Mononuclear cell (primary cell): Measurements from ENCODE around the gene HES5. TPM values are rescaled to one million over a fixed set of nuclear protein-coding genes. Genes with fewer than 3 reads are reported as not detected.

Source experiments
- H3K27me3 ChIP-seq: 2 replicates; pipeline ENCODE4 v1.6.0; 2011; ENCODE audit warnings: low read length, control low read depth; ENCODE audit not compliant: insufficient read depth
- H3K4me1 ChIP-seq: 2 replicates; pipeline ENCODE4 v1.5.1; 2011; ENCODE audit warnings: mild to moderate bottlenecking, low read length, control low read depth; ENCODE audit not compliant: insufficient read depth
- H3K4me3 ChIP-seq: 2 replicates; pipeline ENCODE4 v1.5.1; 2011; ENCODE audit warnings: mild to moderate bottlenecking, low read length, moderate library complexity
- H3K9me3 ChIP-seq: 2 replicates; pipeline ENCODE4 v1.5.1; 2011; ENCODE audit warnings: low read depth, mild to moderate bottlenecking, control low read depth, low read length
- total RNA-seq: library from RNA; depleted of rRNA; stranded (reverse); fragments of >200 nt; gene quantifications from one replicate; pipeline ENCODE4 v1.2.3, GENCODE V29; 2012

Gene HES5
- total RNA-seq, 1 donor: not detected

DNA sequence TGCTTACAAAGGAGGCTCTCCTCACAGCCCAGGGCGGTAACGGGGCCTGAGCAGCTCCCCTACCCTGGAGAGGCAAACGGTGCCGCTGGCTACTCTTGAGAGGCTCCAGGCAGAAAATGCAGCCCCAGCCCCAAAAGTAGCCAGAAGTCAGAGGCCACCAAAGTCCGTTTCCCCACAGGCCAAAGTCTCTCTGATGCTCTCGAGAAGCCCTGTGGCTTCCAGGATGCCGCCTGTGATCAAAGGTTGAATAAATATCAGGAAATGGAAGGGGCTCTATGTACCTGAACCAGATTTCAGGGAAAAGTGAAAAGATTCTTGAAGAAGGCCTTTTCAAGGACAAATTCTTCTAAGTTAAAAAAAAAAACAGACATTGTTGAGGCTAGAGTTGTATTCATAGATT is 7.8 kb downstream of the HES5 start:
- Histone ChIP-seq H3K9me3 (no peaks in the 10 kb centered on the region), H3K4me1 (peaks cover 31% of the 10 kb centered on the region), H3K4me3 (no peak overlapping the region), H3K27me3 (no peaks in the 10 kb centered on the region)

DNA sequence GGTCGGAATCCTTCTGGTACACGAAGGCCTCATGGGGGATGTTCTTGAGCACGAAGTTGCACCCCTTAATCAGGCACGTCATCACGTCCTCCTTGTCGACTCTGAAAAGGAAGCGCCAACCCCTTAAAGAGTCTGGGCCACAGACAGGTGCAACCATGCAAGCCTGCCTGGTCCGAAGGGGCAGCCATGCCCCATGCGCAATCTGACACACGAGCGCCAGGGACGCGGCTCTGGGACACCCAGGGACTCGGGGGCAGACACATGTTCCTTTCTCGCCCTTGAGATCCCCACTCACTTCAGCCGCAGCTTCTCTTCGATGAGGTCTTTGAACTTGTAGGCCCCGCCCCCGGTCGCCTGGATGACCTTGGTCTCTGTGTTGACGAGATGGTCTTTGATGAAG is 9.3 kb downstream of the HES5 start:
- Histone ChIP-seq H3K4me1 (peaks cover 24% of the 10 kb centered on the region), H3K27me3 (no peaks in the 10 kb centered on the region), H3K9me3 (no peaks in the 10 kb centered on the region), H3K4me3 (no peak overlapping the region)

DNA sequence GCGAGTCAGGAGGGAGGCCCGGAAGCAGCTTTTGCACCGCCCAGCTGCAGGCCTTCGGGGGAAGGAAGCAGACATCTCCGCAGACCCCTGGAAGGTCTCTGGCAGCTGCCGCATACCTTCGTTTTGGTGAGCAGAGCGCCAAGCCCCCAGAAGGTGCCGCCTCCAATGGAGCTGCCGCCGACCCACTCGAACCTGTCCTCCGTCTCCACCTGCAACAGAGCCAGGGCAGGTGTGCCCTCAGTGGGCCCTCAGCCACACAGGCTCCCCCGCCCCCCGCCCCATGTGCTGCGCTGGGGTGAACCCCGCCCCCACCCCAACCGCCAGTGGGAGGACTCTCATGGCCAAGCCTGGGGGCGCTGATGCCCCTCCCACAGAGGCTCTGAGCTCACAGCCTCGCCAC is 9.9 kb downstream of the HES5 start:
- Histone ChIP-seq H3K4me3 (no peak overlapping the region), H3K27me3 (no peaks in the 10 kb centered on the region), H3K9me3 (no peaks in the 10 kb centered on the region), H3K4me1 (peaks cover 19% of the 10 kb centered on the region)

DNA sequence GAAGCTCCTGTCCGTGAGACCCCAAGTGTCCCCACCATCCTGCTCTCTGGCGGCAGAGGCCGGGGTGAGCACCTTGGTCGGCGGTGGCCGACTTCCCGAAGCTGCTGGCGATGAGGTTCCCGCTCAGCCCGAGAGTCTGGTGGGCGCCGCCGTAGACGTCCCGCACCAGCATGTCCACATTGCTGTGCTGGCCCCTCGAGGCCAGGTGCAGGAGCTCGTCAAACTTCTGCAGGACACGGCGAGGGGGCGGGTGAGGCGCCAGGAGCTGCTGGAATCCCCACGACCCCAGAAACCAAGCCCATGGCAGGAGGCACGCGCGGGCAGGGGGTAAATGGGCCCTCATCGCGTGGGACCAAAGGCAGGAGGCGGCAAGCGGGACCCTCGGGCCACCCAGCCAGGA is 10.3 kb downstream of the HES5 start:
- H3K9me3 ChIP-seq: no peaks in the 10 kb centered on the region
- no peak overlapping the region for H3K4me3 ChIP-seq
- H3K4me1 ChIP-seq: peaks cover 14% of the 10 kb centered on the region
- H3K27me3 ChIP-seq: no peaks in the 10 kb centered on the region

DNA sequence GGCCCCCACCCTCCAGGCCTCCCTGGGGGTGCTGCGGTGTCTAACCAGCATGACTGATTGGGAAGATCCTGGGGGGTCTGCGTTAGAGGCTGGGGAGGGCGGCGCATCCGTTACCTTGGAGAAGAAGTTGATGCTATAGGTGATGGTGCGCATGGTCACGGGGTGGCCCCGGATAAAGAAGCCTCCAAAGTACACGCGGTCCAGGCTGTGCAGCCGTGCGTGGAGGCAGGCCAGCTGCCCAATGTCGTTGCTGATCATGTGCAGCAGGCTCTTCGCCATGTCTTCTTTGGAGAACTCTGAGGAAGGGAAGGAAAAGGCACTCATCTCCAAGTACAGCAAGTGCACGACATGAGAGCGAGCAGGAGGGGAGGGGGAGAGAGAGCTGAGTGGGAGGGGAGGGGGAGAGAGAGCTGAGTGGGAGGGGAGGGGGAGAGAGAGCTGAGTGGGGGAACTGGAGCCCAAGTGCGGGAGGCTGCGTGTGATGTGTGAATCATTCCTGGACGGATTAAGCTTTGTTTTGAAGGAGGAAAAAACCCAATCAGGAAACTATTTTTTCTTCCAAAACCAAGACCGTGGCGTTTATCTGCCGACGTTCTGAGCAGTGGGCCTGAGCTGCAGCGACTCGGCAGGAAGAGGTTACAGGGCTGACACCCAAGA is 10.9 kb downstream of the HES5 start:
- Histone ChIP-seq H3K4me1 (peaks cover 9% of the 10 kb centered on the region), H3K9me3 (no peaks in the 10 kb centered on the region), H3K4me3 (no peak overlapping the region), H3K27me3 (no peaks in the 10 kb centered on the region)

DNA sequence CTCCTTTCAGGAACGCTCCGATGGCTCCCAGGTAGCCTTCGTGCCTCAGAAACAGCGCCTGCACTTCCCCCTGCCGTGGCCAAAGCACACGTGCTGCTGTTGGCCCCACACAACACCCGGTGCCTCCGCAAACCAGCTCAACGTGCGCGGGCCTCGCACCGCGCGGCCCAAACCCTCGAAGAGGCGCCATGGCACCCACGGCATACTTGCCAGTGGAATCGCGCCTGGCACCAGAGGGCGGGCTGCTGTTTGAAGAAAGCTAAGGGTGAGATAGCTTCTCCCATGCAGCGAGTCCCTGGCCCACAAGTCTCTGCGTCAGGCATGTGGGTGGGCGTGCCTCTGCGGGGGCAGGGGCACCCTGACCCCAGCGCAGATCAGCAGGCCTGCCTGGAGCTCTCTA is 11.5 kb downstream of the HES5 start:
- peaks cover 2% of the 10 kb centered on the region for H3K4me1 ChIP-seq
- H3K9me3 ChIP-seq: no peaks in the 10 kb centered on the region
- H3K4me3 ChIP-seq: no peak overlapping the region
- H3K27me3 ChIP-seq: no peaks in the 10 kb centered on the region

DNA sequence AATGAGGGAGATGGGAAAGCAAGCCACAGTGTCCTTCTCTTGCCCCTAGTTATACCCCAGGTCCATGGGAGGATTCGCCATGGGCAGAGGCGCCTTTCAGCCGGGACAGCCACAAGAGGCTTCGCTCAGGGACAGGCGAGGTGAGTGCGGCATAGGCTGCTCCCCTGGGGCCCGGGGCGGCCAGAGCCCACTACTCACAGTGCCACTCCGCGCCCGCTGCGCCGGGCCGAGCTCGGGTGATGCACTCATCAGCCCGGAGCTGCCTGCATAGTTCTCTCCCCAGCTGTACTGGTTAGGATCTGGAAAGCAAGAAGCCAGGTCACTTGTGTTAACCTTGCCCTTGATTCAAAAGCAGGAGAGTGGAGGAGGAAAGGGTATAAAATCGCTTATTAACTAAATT is 12.1 kb downstream of the HES5 start:
- no peak overlapping the region for H3K4me3 ChIP-seq
- no peaks in the 10 kb centered on the region for H3K9me3 ChIP-seq
- H3K4me1 ChIP-seq: no peaks in the 10 kb centered on the region
- no peaks in the 10 kb centered on the region for H3K27me3 ChIP-seq

DNA sequence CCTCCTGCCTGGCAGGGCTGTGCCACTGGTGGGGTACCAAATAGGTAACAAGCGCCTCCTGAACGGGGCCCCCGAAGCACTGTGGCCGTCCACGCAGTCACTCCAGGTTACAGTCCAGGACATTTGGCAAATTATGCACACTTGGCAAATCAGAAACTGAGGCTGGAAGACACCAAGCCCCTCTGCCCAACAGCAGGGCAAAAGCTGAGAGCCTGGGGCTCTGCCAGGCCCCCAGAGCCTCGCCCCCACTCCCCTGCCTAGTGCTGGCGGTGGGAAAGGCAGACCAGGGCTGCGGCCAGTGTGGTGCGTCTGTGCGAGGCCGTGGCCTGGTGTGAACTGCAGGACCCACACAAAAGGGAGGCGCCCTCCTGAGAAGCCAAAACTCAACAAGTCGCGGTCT is 13.1 kb downstream of the HES5 start:
- Histone ChIP-seq H3K4me3 (no peak overlapping the region), H3K4me1 (no peaks in the 10 kb centered on the region), H3K27me3 (no peaks in the 10 kb centered on the region), H3K9me3 (no peaks in the 10 kb centered on the region)

DNA sequence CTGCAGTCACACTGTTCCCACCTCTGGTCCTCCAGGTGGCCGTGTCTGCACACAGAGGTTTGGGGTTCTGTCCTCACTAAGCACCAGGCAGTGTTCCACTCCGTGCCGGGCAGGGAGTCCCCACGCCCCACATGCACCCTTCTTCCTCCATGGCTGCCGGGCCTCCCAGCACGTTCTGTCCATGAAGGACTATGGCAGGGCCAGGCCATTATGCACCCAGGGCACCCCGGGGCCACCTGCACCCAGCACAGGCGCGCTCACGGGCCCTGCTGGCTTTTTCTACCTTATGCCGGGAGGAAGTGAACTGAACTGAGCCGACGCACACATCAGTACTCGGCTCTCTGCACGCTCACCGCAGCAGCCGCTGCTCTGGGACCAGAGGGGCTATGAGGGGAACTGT is 13.9 kb downstream of the HES5 start:
- Histone ChIP-seq H3K27me3 (no peaks in the 10 kb centered on the region), H3K4me1 (no peaks in the 10 kb centered on the region), H3K9me3 (no peaks in the 10 kb centered on the region), H3K4me3 (no peak overlapping the region)

DNA sequence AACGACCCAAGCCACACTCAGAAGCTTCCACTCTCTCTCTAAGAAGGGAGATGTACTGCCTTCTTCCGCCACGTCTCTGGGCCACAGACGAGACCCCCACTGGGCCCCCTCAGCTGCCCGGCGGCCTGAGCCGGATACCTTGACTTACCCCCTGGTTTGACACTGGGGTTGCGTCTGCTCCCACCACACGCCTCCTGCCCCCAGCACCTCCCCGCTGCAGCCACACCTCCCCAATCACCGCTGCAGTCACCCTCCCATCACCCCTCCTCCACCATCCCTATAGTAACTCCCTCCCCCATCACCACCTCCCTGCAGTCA is 14.3 kb downstream of the HES5 start:
- H3K9me3 ChIP-seq: no peaks in the 10 kb centered on the region
- H3K4me3 ChIP-seq: no peak overlapping the region
- H3K4me1 ChIP-seq: no peaks in the 10 kb centered on the region
- no peaks in the 10 kb centered on the region for H3K27me3 ChIP-seq

DNA sequence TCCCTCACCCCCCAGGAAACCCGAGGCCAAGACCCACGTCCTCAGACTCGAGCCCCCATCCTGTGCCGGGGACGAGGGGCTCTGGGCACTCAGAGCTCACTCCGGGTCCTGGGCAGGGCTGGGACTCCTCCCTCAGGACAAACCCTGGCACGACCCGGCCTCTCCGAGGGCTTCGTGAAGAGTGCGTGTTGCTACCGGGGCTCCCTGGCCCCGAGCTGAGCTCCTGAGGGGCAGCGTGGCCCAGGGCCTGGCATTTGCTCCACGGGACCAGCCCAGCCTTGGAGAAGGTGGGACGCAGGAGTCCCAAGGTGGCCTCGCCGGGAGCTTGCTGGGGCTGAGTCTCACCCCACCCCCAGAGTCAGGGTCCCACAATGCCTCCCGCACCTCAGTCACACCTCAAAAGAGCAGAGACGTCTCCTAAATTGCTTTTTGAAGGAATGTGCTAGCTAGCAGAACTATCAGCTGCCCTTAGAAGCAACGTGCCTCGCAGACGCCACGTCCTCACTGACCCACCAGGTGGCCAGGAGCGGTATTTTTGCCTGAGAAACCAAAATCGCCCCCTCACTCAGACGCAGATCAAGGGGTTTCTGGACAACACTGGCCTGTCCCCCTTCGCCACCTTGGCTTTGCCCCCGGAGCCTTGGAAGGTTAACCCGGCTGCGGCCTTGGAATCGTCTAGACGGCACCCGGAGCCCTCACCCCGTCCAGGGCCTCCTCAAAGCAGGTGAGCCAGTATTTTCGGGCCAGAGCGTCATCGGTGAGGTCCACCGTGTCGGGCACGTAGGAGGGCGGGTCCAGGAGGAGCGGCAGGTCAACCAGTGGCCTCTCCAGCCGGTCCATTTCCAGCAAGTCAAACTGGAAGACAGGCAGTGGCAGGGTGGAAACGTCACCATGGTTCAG is 14.9 kb downstream of the HES5 start:
- Histone ChIP-seq H3K4me3 (no peak overlapping the region), H3K9me3 (no peaks in the 10 kb centered on the region), H3K27me3 (no peaks in the 10 kb centered on the region), H3K4me1 (no peaks in the 10 kb centered on the region)

DNA sequence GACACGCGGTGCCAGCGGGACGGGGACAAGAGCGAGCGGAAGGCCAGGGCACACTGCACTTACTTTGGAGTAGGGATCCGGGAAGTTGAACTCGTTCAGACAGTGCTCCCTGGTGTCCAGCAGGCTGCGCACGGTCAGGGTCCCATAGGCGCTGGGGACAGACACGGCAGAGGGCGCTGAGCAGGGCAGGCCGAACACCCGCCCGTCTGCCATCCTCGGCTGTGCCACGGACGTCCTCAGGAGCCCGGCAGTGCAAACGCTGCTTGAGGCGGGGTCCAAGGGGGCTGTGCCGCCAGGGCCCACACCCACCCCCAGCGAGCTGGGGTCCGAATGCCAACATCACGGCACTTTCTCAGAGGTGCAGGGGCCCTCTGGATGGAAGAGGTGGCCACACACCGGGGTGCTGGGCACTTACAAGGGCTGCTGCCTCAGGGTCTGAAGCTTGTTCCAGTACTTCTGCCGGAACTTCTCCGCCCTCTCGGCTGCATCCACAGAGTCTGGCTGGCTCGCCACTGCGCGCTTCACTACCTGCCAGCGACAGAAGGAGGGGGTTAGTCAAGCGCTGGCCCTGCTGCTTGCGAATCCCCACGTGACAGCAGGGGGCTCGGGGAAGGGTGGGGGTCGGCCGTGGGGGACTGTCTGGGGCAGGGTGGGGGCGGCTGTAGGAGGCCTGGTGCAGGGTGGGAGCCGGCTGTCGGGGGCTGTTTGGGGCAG is 16.0 kb downstream of the HES5 start:
- Histone ChIP-seq H3K9me3 (no peaks in the 10 kb centered on the region), H3K4me3 (no peak overlapping the region), H3K4me1 (no peaks in the 10 kb centered on the region), H3K27me3 (no peaks in the 10 kb centered on the region)

DNA sequence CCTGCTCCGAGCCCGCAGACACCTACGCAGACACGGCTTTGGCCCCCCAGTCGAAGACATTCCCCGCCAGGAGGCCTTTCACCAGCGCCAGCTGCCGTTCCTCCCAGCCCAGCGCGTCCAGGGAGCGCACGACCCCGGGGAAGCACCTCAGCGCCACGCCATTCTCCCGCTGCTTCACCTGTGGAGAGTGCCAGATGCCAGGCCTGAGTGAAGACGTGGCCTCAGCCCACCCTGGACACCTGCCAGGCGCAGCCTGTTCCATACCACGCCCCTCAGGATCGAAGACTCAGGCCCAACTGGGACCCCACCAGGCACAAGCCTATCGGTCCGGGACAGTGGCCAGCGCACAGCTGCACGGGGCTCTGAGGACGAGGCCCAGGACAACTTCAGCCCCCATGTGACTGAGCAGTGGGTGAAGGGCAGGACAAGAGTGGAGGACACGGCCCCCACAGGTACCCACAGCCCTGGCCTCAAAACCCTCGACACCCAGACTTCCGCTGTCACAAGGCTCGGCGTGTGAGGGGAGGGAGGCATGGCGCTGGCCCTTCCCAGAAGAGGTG is 17.1 kb downstream of the HES5 start:
- Histone ChIP-seq H3K27me3 (no peaks in the 10 kb centered on the region), H3K9me3 (no peaks in the 10 kb centered on the region), H3K4me1 (no peaks in the 10 kb centered on the region), H3K4me3 (no peak overlapping the region)

DNA sequence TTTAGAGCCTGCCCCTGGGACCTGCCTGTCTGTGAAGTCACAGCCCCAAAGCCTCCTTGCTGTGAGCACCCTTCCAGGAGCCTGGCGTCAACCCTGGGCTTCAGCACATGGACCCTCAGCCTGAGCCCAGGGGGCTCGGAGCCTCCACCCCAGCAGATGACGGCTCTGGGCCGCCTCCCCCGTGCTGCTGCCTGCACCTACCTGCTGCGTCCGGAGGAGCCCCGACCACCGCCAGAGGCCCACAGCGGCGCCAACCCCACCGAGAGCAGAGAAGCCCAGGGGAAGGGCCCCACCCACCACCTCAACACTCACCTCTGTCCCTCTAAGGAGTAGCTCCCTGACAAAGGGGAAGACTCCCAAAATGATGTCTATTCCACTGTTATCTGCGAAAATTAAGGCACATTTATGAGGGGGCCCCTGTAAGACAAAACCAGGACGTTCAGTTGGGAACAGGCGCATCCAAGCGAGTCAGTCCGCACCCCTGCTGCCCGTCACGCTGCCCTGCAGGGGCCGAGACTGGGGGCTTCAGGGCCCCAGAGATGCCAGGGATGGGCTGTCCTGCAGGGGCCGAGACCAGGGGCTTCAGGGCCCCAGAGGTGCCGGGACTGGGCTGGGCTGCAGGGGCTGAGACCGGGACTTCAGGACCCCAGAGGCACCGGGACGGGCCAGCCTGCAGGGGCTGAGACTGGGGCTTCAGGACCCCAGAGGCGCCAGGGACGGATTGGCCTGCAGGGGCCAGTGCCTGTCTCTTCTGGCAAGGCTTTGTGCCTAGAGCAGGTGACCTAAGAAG is 19.5 kb downstream of the HES5 start:
- Histone ChIP-seq H3K9me3 (no peaks in the 10 kb centered on the region), H3K27me3 (no peaks in the 10 kb centered on the region), H3K4me1 (no peaks in the 10 kb centered on the region), H3K4me3 (no peak overlapping the region)

DNA sequence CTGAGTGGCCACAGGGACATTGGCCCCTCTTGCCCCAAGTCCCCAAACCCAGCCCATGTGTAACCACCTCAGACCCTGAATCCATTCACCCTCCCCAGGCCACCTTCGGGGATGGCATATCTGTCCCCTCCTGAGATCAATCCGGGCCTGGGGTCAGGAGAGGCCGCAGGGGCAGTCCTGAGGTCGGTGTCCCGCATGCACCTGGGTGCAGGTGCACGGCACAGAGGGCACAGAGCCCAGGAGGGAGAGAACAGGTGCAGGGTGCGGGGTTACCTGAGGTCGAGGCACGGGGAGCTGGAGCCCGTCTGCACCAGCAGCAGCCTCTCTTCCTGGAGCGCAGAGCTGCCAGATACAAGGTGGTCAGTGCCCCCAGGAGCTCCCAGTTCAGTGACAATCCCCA is 20.5 kb downstream of the HES5 start:
- H3K4me3 ChIP-seq: no peak overlapping the region
- no peaks in the 10 kb centered on the region for H3K4me1 ChIP-seq
- H3K27me3 ChIP-seq: no peaks in the 10 kb centered on the region
- no peaks in the 10 kb centered on the region for H3K9me3 ChIP-seq
